H9 (cell line): Measurements from ENCODE around the gene MT1H. TPM values are rescaled to one million over a fixed set of nuclear protein-coding genes. Genes with fewer than 3 reads are reported as not detected.
A peak's percentile ranks its signal among the peaks of the same experiment; 100 is the strongest.

Source experiments
- DNase-seq: peaks from one replicate; pipeline ENCODE4 v3.0.0-alpha.2; 2017
- H2AFZ ChIP-seq: one replicate; pipeline ENCODE4 v1.6.1; 2013; ENCODE audit warnings: mild to moderate bottlenecking, low read length, control low read depth, moderate library complexity
- H2AK5ac ChIP-seq: 2 replicates; pipeline ENCODE4 v1.6.1; 2013; ENCODE audit warnings: low read length, control low read depth, mixed read lengths; ENCODE audit not compliant: insufficient read length
- H2BK120ac ChIP-seq: one replicate; pipeline ENCODE4 v1.6.1; 2013; ENCODE audit warnings: low read depth, mild to moderate bottlenecking, low read length, control low read depth, inconsistent platforms; ENCODE audit not compliant: poor library complexity, severe bottlenecking
- H2BK12ac ChIP-seq: 2 replicates; pipeline ENCODE4 v1.6.1; 2013; ENCODE audit warnings: low read length, control low read depth, mixed read lengths, low read depth; ENCODE audit not compliant: insufficient read length
- H2BK15ac ChIP-seq: 2 replicates; pipeline ENCODE4 v1.6.1; 2013; ENCODE audit warnings: low read depth, low read length, control low read depth
- H2BK20ac ChIP-seq: one replicate; pipeline ENCODE4 v1.6.1; 2013; ENCODE audit warnings: low read depth, mild to moderate bottlenecking, low read length, control low read depth, inconsistent platforms; ENCODE audit not compliant: poor library complexity, severe bottlenecking
- H2BK5ac ChIP-seq: 2 replicates; pipeline ENCODE4 v1.6.1; 2013; ENCODE audit warnings: low read length, control low read depth, mixed read lengths; ENCODE audit not compliant: insufficient read length
- H3K14ac ChIP-seq: 2 replicates; pipeline ENCODE4 v1.6.1; 2013; ENCODE audit warnings: low read length, control low read depth; ENCODE audit not compliant: insufficient read depth
- H3K18ac ChIP-seq: 2 replicates; pipeline ENCODE4 v1.6.1; 2013; ENCODE audit warnings: low read depth, mild to moderate bottlenecking, mixed read lengths, low read length, control low read depth; ENCODE audit not compliant: insufficient read length
- H3K23ac ChIP-seq: 2 replicates; pipeline ENCODE4 v1.6.1; 2013; ENCODE audit warnings: low read length, control low read depth, mixed read lengths, low read depth; ENCODE audit not compliant: insufficient read length
- H3K23me2 ChIP-seq: 2 replicates; pipeline ENCODE4 v1.6.1; 2013; ENCODE audit warnings: low read depth, mild to moderate bottlenecking, mixed read lengths, low read length, control low read depth; ENCODE audit not compliant: insufficient read length, poor library complexity, severe bottlenecking
- H3K27ac ChIP-seq: 2 replicates; pipeline ENCODE4 v1.5.1; 2013; ENCODE audit warnings: low read length, control low read depth, mixed read lengths, low read depth; ENCODE audit not compliant: insufficient read length
- H3K27me3 ChIP-seq: 2 replicates; pipeline ENCODE4 v1.6.1; 2013; ENCODE audit warnings: low read length, control low read depth, inconsistent platforms; ENCODE audit not compliant: insufficient read depth
- H3K4ac ChIP-seq: 2 replicates; pipeline ENCODE4 v1.6.1; 2013; ENCODE audit warnings: low read depth, mild to moderate bottlenecking, control low read depth, inconsistent platforms, low read length, moderate library complexity
- H3K4me1 ChIP-seq: 2 replicates; pipeline ENCODE4 v1.6.1; 2013; ENCODE audit warnings: low read length, control low read depth, inconsistent platforms; ENCODE audit not compliant: insufficient read depth
- H3K4me2 ChIP-seq: 2 replicates; pipeline ENCODE4 v1.6.1; 2013; ENCODE audit warnings: low read length, control low read depth, mixed read lengths; ENCODE audit not compliant: insufficient read length, insufficient read depth
- H3K56ac ChIP-seq: 2 replicates; pipeline ENCODE4 v1.6.1; 2013; ENCODE audit warnings: low read depth, mild to moderate bottlenecking, mixed read lengths, low read length, control low read depth; ENCODE audit not compliant: insufficient read length
- H3K79me1 ChIP-seq: 2 replicates; pipeline ENCODE4 v1.6.1; 2013; ENCODE audit warnings: low read depth, mild to moderate bottlenecking, moderate library complexity, low read length, control low read depth, inconsistent platforms; ENCODE audit not compliant: insufficient read depth, poor library complexity, severe bottlenecking
- H3K79me2 ChIP-seq: 2 replicates; pipeline ENCODE4 v1.6.1; 2013; ENCODE audit warnings: low read length, control low read depth, inconsistent platforms; ENCODE audit not compliant: insufficient read depth
- H3K9ac ChIP-seq: 2 replicates; pipeline ENCODE4 v1.6.1; 2013; ENCODE audit warnings: low read length, control low read depth, mixed read lengths; ENCODE audit not compliant: insufficient read length; ENCODE audit errors: extremely low read depth
- H3K9me3 ChIP-seq: one replicate; pipeline ENCODE4 v1.6.1; 2013; ENCODE audit warnings: low read depth, low read length, inconsistent platforms; ENCODE audit not compliant: control insufficient read depth
- H3T11ph ChIP-seq: one replicate; pipeline ENCODE4 v1.6.1; 2013; ENCODE audit warnings: mild to moderate bottlenecking, low read length, control low read depth, inconsistent platforms
- H4K20me1 ChIP-seq: one replicate; pipeline ENCODE4 v1.6.1; 2013; ENCODE audit not compliant: control insufficient read depth, insufficient read length, insufficient read depth
- H4K5ac ChIP-seq: 2 replicates; pipeline ENCODE4 v1.6.1; 2013; ENCODE audit warnings: low read depth, mild to moderate bottlenecking, mixed read lengths, low read length, control low read depth; ENCODE audit not compliant: insufficient read length
- H4K8ac ChIP-seq: replicated peaks from 2 replicates; pipeline ENCODE4 v1.6.1; 2013; ENCODE audit warnings: low read length, control low read depth, mixed read lengths, low read depth; ENCODE audit not compliant: insufficient read length
- H4K91ac ChIP-seq: 2 replicates; pipeline ENCODE4 v1.6.1; 2013; ENCODE audit warnings: low read depth, mild to moderate bottlenecking, moderate library complexity, mixed read lengths, low read length, control low read depth; ENCODE audit not compliant: insufficient read length
- H3K27ac Mint-ChIP-seq, 3 experiments: 2 replicates in 2 of 3; 3 replicates in 1 of 3; pipeline ENCODE4 v1.8.0; 2020 to 2021; ENCODE audit warnings: mixed read lengths in 3 of 3, mild to moderate bottlenecking in 1 of 3, moderate library complexity in 1 of 3
- H3K27me3 Mint-ChIP-seq: 2 replicates; pipeline ENCODE4 v1.8.0; 2021; ENCODE audit warnings: low read depth, mild to moderate bottlenecking, moderate library complexity, mixed read lengths
- H3K36me3 Mint-ChIP-seq, 3 experiments: 2 replicates in 2 of 3; 3 replicates in 1 of 3; pipeline ENCODE4 v1.8.0; 2020 to 2021; ENCODE audit warnings: low read depth in 3 of 3, mixed read lengths in 3 of 3; ENCODE audit not compliant: insufficient read depth in 1 of 3
- H3K4me1 Mint-ChIP-seq, 2 experiments: 2 replicates each; pipeline ENCODE4 v1.8.0; 2020; ENCODE audit warnings: mixed read lengths in 2 of 2
- H3K4me3 Mint-ChIP-seq, 2 experiments: 2 replicates in 1 of 2; 3 replicates in 1 of 2; pipeline ENCODE4 v1.8.0; 2020 to 2021; ENCODE audit warnings: mild to moderate bottlenecking in 2 of 2, mixed read lengths in 2 of 2, moderate library complexity in 1 of 2
- H3K9me3 Mint-ChIP-seq, 2 experiments: 2 replicates in 1 of 2; 3 replicates in 1 of 2; pipeline ENCODE4 v1.8.0; 2020; ENCODE audit warnings: mild to moderate bottlenecking in 2 of 2, mixed read lengths in 2 of 2, moderate library complexity in 1 of 2
- CTCF ChIP-seq: fragments of 200-600 bp; sonication (generic); conservative IDR thresholded peaks from 3 replicates; pipeline ENCODE4 v1.8.0; 2021; ENCODE audit warnings: antibody characterized with exemption, mild to moderate bottlenecking
- WGBS: extraction: QIAGEN DNeasy Blood & Tissue Kit; methylation state at CpG from one replicate; pipeline ENCODE4 v1.1.7; 2013; ENCODE audit warnings: missing lambda C conversion rate, low lambda C conversion rate, mixed read lengths; ENCODE audit not compliant: insufficient read length; ENCODE audit errors: extremely low coverage; 5-methylcytosine and 5-hydroxymethylcytosine counted together
- total RNA-seq: library from RNA; stranded (reverse); gene quantifications from 2 replicates; pipeline ENCODE4 v1.2.1, GENCODE V29; 2021

MT1H gene
- total RNA-seq, 1 experiment from 2014 or later: 12.5 TPM

DNA sequence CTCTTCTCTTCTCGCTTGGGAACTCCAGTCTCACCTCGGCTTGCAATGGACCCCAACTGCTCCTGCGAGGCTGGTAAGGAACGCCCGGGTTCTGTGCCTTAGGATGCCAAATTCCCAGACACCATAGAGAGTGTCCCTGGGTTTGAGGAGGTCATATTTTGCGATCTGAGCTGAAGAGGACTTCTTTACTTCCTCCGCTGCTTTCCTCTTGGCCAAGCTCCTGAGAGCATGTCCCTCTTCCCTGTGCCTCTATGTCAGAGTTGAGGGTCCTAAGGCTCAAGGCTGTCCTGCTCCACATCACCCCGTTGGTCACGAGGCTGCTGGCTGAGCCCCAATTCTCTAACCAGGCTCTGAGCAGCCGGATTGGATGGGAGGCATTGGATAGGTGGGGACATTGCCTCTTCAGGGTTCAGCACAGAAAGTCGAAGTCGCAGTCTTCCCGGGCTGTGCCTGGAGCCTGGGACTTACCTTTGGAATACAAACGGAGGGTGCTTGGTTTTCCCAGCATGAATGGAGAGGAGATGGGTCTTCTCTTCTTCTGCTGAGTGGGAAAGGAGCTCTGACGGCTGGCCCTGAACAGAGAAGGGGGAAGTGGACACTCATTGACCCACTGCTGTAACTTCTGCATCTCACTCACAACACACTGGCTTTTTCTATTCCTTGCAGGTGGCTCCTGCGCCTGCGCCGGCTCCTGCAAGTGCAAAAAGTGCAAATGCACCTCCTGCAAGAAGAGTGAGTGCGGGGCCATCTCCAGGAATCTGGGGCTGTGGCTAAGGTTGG, 416 bp downstream of the MT1H start:
- Histone ChIP-seq H3K27me3 (peaks cover 54% of the 10 kb centered on the region), H4K20me1 (no peaks in the 10 kb centered on the region), H3K4me1 (peaks cover 6% of the 10 kb centered on the region; the same call in 1 of the 2 replicates), H3K23me2 (peaks cover 12% of the 10 kb centered on the region), H3K9ac (no peak overlapping the region), H3K9me3 (no peaks in the 10 kb centered on the region), H2BK5ac (no peak overlapping the region), H4K8ac (no peak overlapping the region), H3K79me2 (no peaks in the 10 kb centered on the region), H2BK120ac (no peak overlapping the region), H3K56ac (no peak overlapping the region), H2AK5ac (no peak overlapping the region), H4K5ac (no peak overlapping the region), H4K91ac (no peak overlapping the region), H3K23ac (no peak overlapping the region), H2BK20ac (no peak overlapping the region), H3T11ph (no peak overlapping the region), H2BK12ac (no peak overlapping the region), H2BK15ac (no peak overlapping the region), H3K79me1 (no peaks in the 10 kb centered on the region), H3K4me2 (peak overlapping the region; percentile 85), H3K18ac (no peak overlapping the region), H3K27ac (no peak overlapping the region), H3K14ac (no peak overlapping the region), H3K4ac (no peak overlapping the region), H2AFZ (no peak overlapping the region)
- peak; percentile 38 for DNase-seq
- Mint-ChIP-seq H3K4me1 (peaks cover 12 to 42% of the 10 kb centered on the region in 2 experiments), H3K27me3 (peaks cover 84% of the 10 kb centered on the region), H3K27ac (no peak overlapping the region), H3K9me3 (no peaks in the 10 kb centered on the region; a peak in 1 of 5 replicates), H3K4me3 (peak overlapping the region; percentile 27 to 73; a peak in 4 of 5 replicates), H3K36me3 (no peaks in the 10 kb centered on the region)
- WGBS: no CpG with 5 or more reads among the region's 19 CpGs
- TF ChIP-seq CTCF: no peak
